Endothelial cell of umbilical vein (primary cell): ENCODE data around the gene GOLGA6L10. TPM values are rescaled to one million over a fixed set of nuclear protein-coding genes. Genes with fewer than 3 reads are reported as not detected.
"Not testable (repeated sequence)": the region's sequence is repeated elsewhere in the genome, so short reads cannot be mapped to it uniquely, and the experiment has no call there.

ENCODE experiments used
- BruUV-seq: library from RNA; stranded (reverse); fragments of 400-500 nt; replicated peaks from 2 replicates; lab custom pipeline; 2021; lab: Mats Ljungman, UMichigan
- CTCF ChIA-PET: fragments of 300-600, 350-600 bp; sonication (Branson Sonifier 250); formaldehyde crosslinking; loops from one replicate; lab custom pipeline; 2021; ENCODE audit warnings: antibody characterized with exemption, inconsistent platforms; lab: Charles Lee
- POLR2A ChIA-PET: fragments of 300-600, 350-600 bp; sonication (Branson Sonifier 250); formaldehyde crosslinking; loops from one replicate; lab custom pipeline; 2021; ENCODE audit warnings: antibody characterized with exemption, inconsistent platforms; lab: Charles Lee
- DNase-seq: peaks from one replicate; pipeline ENCODE4 v3.0.0-alpha.2; 2011; ENCODE audit warnings: low read depth, low spot score
- FAIRE-seq: peaks from 2 replicates; lab custom pipeline; 2011; peaks lifted over from hg19 to GRCh38; lab: Jason Lieb, UNC
- H2AFZ ChIP-seq: 2 replicates; pipeline ENCODE4 v1.6.0; 2012; ENCODE audit warnings: low read depth, low read length, control low read depth, inconsistent platforms
- H3K27ac ChIP-seq: 2 replicates; pipeline ENCODE4 v1.5.1; 2011; ENCODE audit warnings: low read depth, mild to moderate bottlenecking, control low read depth, low read length, moderate library complexity; ENCODE audit not compliant: insufficient read depth
- H3K27me3 ChIP-seq, 2 experiments: 2 replicates each; pipeline versions ENCODE4 v1.6.0 to v1.6.1; 2011; ENCODE audit warnings: low read length in 2 of 2, mixed read lengths in 1 of 2; ENCODE audit not compliant: control insufficient read depth in 2 of 2, insufficient read depth in 2 of 2
- H3K36me3 ChIP-seq, 2 experiments: 2 replicates in 1 of 2; 3 replicates in 1 of 2; pipeline ENCODE4 v1.5.1; 2011; ENCODE audit warnings: low read length in 2 of 2, mild to moderate bottlenecking in 1 of 2, moderate library complexity in 1 of 2; ENCODE audit not compliant: control insufficient read depth in 2 of 2, insufficient read depth in 2 of 2; ENCODE audit errors: extremely low read depth in 1 of 2
- H3K4me1 ChIP-seq: 3 replicates; pipeline ENCODE4 v1.5.1; 2011; ENCODE audit warnings: mild to moderate bottlenecking, low read length; ENCODE audit not compliant: control insufficient read depth, insufficient read depth; ENCODE audit errors: extremely low read depth
- H3K4me2 ChIP-seq: 2 replicates; pipeline ENCODE4 v1.6.1; 2011; ENCODE audit warnings: low read length, control low read depth, mixed read lengths; ENCODE audit not compliant: insufficient read depth
- H3K4me3 ChIP-seq, 3 experiments: fragments of 200-600 bp in 1 of 3; sonication (generic), shearing (Covaris generic) in 1 of 3; replicated peaks in 1 of 3; 2 replicates each; pipeline ENCODE4 v1.5.1; 2011 to 2016; ENCODE audit warnings: control low read depth in 3 of 3, low read length in 3 of 3, mild to moderate bottlenecking in 2 of 3, inconsistent platforms in 1 of 3, low read depth in 1 of 3, moderate library complexity in 1 of 3; ENCODE audit not compliant: insufficient read depth in 1 of 3
- H3K79me2 ChIP-seq: 2 replicates; pipeline ENCODE4 v1.6.0; 2012; ENCODE audit warnings: low read length, inconsistent platforms; ENCODE audit not compliant: control insufficient read depth, insufficient read depth
- H3K9ac ChIP-seq: replicated peaks from 2 replicates; pipeline ENCODE3; 2011; ENCODE audit warnings: low read length, control low read depth; ENCODE audit not compliant: insufficient read depth; ENCODE audit errors: extremely low read depth
- H3K9me1 ChIP-seq: replicated peaks from 3 replicates; pipeline ENCODE4 v1.6.0; 2011; ENCODE audit warnings: mild to moderate bottlenecking, low read length; ENCODE audit not compliant: control insufficient read depth, insufficient read depth; ENCODE audit errors: extremely low read depth
- H3K9me3 ChIP-seq: replicated peaks from 2 replicates; pipeline ENCODE4 v1.5.1; 2012; ENCODE audit warnings: low read length, inconsistent platforms; ENCODE audit not compliant: control insufficient read depth, insufficient read depth
- H4K20me1 ChIP-seq: replicated peaks from 2 replicates; pipeline ENCODE3; 2011; ENCODE audit warnings: mild to moderate bottlenecking, low read length; ENCODE audit not compliant: control insufficient read depth, insufficient read depth; ENCODE audit errors: extremely low read depth
- CTCF ChIP-seq, 2 donors: IDR thresholded peaks; 1 replicate in 1 of 2; 2 replicates in 1 of 2; pipeline ENCODE4 v1.5.1; 2011; ENCODE audit warnings: low read length in 2 of 2, mild to moderate bottlenecking in 2 of 2, moderate library complexity in 2 of 2, control low read depth in 1 of 2, inconsistent platforms in 1 of 2, low read depth in 1 of 2; ENCODE audit not compliant: insufficient read depth in 1 of 2; ENCODE audit errors: extremely low read depth in 1 of 2
- dilution Hi-C: fragments of 300-500 bp; cut with MboI; formaldehyde crosslinking; loops from one replicate; pipeline ENCODE4 v1.15.0; 2019; ENCODE audit warnings: low sequenced_read_pairs; ENCODE audit not compliant: extremely low pct_ligation_motif_present
- intact Hi-C: fragments of 100-400 bp; cut with micrococcal nuclease; formaldehyde crosslinking; loops from one replicate; pipeline ENCODE4 v1.10.0; 2022
- polyA plus RNA-seq, 4 experiments: library from polyadenylated mRNA; depleted of rRNA in 3 of 4; stranded (reverse) in 3 of 4; unstranded in 1 of 4; fragments of >200 nt; gene quantifications; 2 replicates each; pipeline versions ENCODE4 v1.2.1 to v1.2.3, GENCODE V29; 2011 to 2012; ENCODE audit warnings: missing spikeins in 1 of 4
- total RNA-seq: library from RNA; stranded (reverse); gene quantifications from 2 replicates; pipeline ENCODE4 v1.2.3, GENCODE V29; 2021

The GOLGA6L10 gene
- total and polyA plus RNA-seq, 2 donors (not counting 3 experiments of a cell fraction or from before 2014, with no cell fraction given), result 1.2 to 3.9 TPM

GRCh38 chr15:82342632-82343374, 6.5 kb downstream of the GOLGA6L10 start:
- peak in 1 of 2 donors; percentile 22 for TF ChIP-seq CTCF (IDR thresholded peaks at IDR 0.05; ENCODE audit: extremely low read depth in 1 of 2, insufficient read depth in 1 of 2, low read depth in 1 of 2, low read length in 2 of 2)
- H2AFZ ChIP-seq, H3K79me2 ChIP-seq, FAIRE-seq, H3K9me3 ChIP-seq, H3K9me1 ChIP-seq, CTCF ChIA-PET, H3K36me3 ChIP-seq, DNase-seq, POLR2A ChIA-PET, H3K4me2 ChIP-seq, intact Hi-C loops, H4K20me1 ChIP-seq, H3K27me3 ChIP-seq, H3K9ac ChIP-seq, dilution Hi-C loops, H3K4me3 ChIP-seq, H3K27ac ChIP-seq, BruUV-seq, H3K4me1 ChIP-seq: not testable (repeated sequence)

GRCh38 chr15:82338573-82338972, 10.7 kb downstream of the GOLGA6L10 start:
- H3K36me3 ChIP-seq, H3K9me1 ChIP-seq, H3K27me3 ChIP-seq, H3K9ac ChIP-seq, FAIRE-seq, H3K27ac ChIP-seq, BruUV-seq, H3K4me3 ChIP-seq, H4K20me1 ChIP-seq, DNase-seq, CTCF ChIA-PET, H3K79me2 ChIP-seq, H3K4me1 ChIP-seq, H2AFZ ChIP-seq, H3K4me2 ChIP-seq, dilution Hi-C loops, POLR2A ChIA-PET, H3K9me3 ChIP-seq: not testable (repeated sequence)
- intact Hi-C loops, result loop anchor here (10.0 kb wide), 1 partner anchor 64 kb away; no protein-coding TSS in a partner anchor

GRCh38 chr15:82338053-82338452, 11.2 kb downstream of the GOLGA6L10 start:
- H3K4me2 ChIP-seq, CTCF ChIA-PET, DNase-seq, FAIRE-seq, POLR2A ChIA-PET, H3K9me1 ChIP-seq, H3K79me2 ChIP-seq, H3K9ac ChIP-seq, H4K20me1 ChIP-seq, H3K27me3 ChIP-seq, H3K9me3 ChIP-seq, H3K27ac ChIP-seq, dilution Hi-C loops, H3K36me3 ChIP-seq, BruUV-seq, H3K4me3 ChIP-seq, H2AFZ ChIP-seq, H3K4me1 ChIP-seq: not testable (repeated sequence)
- intact Hi-C loops, result loop anchor here (10.0 kb wide), 1 partner anchor 63 kb away; no protein-coding TSS in a partner anchor
